Kidney tubule cell (primary cell): Measurements from ENCODE around the gene LHX2.

Source experiments
- DNase-seq: peaks from one replicate; pipeline ENCODE4 v3.0.0-alpha.2; 2018; ENCODE audit warnings: low spot score

Gene LHX2

GRCh38 chr9:124062172-124062571, 50.6 kb downstream of the LHX2 start:
- DNase-seq: no peak

GRCh38 chr9:124066783-124067577, 55.4 kb downstream of the LHX2 start:
- DNase-seq: no peak

GRCh38 chr9:124068251-124068650, 56.7 kb downstream of the LHX2 start:
- DNase-seq: no peak

- DNase-seq: no peak
Observed at GRCh38 chr9:124074746-124075145, 63.2 kb downstream of the LHX2 start.

- no peak for DNase-seq
Observed at GRCh38 chr9:124075761-124076160, 64.2 kb downstream of the LHX2 start.

- peak; percentile 65 for DNase-seq
Observed at GRCh38 chr9:124077915-124078572, 66.5 kb downstream of the LHX2 start.

- peak; percentile 73 for DNase-seq
Observed at GRCh38 chr9:124078641-124079040, 67.1 kb downstream of the LHX2 start.

GRCh38 chr9:124079176-124079925, 67.8 kb downstream of the LHX2 start:
- DNase-seq: peak; percentile 89

- no peak for DNase-seq
Observed at GRCh38 chr9:124082622-124083021, 71.1 kb downstream of the LHX2 start.
